Stimulated activated CD4-positive, alpha-beta T cell treated with anti-CD3 and anti-CD28 coated beads, Interleukin-4, amount 100 ng/mL, for 24 hours (primary cell): ENCODE measurements around the gene COMMD1.
"Not testable (repeated sequence)": the region's sequence is repeated elsewhere in the genome, so short reads cannot be mapped to it uniquely, and the experiment has no call there.

Experiments used
- DNase-seq: peaks from one replicate; pipeline ENCODE4 v3.0.0-alpha.2; 2020

COMMD1 gene

DNA sequence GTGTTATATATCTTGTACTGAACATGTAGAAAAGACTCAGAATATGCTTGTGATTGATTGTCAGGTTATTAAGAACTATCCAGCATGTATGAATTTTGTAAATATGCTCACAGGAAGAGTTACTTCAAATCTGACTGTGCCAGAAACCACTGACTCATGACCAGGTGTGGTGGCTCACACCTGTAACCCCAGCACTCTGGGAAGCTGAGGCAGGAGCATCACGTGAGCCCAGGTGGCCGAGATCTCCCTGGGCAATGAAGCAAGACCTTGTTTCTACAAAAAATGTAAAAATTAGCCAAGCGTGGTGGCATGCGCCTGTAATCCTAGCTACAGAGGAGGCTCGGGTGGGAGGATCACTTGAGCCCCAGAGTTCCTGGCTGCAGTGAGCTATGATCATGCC lies 126.6 kb downstream of the COMMD1 start:
- no peak for DNase-seq

DNA sequence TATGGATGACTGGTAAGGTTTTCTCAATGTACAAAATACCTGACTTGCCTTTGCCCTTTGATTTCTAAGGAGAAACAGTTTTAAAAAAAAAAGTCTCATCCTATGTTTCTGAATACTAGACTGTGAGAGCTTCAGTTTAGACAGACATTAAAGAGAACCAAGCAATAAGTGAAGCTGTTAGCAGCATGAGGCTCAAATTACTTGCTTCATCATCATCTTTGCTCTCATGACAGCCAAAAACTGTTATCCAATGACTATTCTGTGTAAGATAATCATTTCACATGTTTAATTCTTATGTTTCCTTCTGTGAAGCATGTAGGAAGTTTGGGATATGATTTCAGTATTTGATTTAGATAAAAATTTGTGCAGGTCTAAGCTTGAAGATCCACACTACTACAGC lies 129.2 kb downstream of the COMMD1 start:
- DNase-seq, result no peak

DNA sequence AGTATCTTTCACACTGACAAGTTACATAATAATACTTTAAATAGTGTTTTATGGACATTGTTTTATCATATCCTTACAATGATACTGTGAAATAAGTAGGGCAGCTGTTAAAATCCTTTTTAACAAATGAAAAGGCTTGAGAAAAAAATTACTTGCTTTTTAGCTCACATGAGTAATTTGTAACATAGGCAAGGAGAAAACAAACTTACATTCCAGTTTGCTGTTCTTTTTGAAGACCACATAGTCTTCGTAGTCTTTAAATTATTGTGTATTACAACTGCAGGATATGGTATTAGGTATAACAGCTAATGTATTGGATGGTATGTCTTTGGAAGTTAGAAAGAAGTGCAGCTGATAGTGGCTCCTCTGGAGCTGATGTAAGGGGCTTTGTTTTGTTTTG lies 130.8 kb downstream of the COMMD1 start:
- no peak for DNase-seq

DNA sequence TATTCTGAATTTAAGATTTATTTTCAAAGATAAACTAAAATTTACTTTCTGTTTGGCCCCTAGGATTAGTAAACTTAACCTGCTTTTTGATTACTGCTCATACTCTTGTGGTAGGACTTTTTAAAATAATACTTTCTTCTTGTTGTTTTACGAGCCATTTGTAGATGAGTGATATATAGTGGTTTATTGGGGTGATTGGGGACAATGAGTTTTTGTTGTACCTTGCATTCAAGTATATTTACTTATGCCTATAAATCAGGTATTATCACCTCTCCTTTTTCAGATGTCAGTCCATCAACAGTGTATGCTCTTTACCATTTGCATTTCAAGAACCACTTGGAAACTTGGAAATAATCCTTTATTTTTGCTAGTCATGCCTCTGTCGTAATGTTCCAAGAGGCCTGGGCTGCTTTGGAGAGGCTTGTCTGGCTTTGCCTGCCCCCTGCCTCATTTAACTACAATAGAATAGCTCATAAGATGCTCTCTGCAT lies 131.3 kb downstream of the COMMD1 start:
- no peak for DNase-seq

DNA sequence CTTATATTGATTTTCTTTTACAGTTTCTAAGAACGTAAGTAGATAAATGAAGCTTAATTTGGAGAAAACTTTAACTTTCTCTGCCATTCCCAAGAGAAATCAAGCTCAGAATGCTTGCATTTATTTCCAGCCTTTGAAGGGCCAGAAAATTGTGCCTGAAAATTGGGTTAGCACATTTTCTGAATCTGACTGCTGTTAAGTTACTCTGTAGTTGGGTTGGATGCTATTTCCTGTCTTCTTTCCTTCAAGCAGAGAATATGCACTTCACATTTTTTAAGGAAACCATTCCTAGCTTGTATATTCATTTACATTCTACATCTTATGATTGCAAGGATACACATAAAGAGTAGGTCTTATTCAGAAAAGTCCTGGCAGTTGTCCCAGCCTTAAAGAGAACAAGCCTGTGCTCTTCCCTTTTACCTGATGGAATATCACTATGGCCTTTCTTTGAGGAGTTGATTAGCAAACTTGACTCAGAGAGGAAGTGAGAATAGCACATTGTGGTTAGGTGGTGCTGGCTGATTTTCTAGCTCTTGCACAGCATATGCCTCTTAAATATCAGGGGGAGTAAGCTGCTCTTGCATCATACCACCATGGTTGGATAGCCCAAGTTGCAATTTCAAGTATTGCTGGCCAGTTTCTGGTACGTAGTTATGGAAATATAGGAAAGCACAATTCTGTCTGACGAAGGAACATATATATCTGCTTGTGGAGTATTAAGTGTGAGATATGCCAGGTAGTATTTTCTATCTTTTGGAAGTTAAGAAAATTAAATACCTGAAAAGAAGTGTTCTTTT lies 133.7 kb downstream of the COMMD1 start:
- peak; percentile 12 for DNase-seq

DNA sequence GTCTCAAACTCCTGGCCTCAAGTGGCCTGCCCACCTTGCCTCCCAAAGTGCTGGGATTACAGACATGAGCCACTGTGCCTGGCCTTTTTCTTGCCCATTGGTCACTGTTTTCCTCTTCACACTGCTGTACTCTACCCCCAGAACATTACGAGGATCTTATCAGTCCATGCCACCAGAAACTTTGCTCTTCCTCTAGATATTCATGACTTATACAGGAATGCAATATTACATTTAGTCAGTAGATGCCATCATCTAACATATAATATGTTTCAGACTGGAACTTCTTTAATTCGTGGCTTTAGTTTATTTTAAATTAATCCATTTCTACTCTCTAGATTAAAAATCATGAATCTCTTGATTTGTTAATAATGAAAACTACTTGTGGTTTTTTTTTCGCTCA lies 135.5 kb downstream of the COMMD1 start:
- DNase-seq, result no peak

DNA sequence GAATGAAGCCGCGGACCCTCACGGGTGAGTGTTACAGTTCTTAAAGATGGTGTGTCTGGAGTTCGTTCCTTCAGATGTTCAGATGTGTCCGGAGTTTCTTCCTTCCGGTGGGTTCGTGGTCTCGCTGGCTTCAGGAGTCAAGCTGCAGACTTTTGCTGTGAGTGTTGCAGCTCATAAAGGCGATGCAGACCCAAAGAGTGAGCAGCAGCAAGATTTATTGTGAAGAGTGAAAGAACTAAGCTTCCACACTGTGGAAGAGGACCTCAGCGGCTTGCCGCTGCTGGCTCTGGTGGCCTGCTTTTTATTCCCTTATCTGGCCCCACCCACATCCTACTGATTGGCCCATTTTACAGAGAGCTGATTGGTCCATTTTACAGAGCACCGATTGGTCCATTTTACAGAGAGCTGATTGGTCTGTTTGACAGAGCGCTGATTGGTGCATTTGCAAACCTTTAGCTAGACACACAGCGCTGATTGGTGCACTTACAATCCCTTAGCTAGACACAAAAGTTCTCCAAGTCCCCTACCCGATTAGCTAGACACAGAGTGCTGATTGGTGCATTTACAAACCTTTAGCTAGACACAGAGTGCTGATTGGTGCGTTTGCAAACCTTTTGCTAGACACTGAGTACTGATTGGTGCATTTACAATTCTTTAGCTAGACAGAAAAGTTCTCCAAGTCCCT lies 136.4 kb downstream of the COMMD1 start:
- DNase-seq, result not testable (repeated sequence)

DNA sequence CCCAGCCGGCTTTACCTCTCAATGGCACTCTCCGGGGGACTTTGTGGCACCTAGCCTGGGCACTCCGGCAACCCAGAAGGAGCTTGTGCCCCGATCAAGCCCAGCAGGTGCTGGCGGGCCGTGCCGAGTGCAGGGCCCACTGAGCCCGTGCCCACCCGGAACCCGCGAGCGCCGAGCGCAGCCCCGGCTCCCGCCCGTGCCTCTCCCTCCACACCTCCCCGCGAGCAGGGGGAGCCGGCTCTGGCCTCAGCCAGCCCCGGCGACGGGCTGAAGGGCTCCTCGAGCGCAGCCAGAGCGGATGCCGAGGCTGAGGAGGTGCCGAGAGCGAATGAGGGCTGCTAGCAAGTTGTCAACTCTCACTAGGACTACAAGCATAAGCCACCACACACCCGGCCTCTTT lies 136.9 kb downstream of the COMMD1 start:
- DNase-seq, result no peak

DNA sequence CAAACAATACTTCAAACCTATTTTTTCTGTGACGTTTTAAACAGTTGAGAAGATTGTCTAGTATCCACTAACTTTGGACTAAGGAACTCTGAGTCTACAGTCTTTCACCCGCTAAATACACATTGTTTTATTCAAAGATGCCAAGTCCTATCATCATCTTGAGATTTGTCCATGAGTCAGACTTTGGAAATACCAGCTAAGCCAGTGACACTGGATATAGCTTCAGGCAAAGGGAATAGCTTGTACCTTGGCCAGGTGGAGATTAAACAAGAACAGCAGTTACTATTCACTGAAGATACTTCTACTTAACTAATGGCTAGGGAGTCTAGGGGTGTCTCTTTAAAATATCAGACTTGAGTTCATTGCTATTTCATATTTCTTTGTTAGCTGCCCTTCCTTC lies 137.5 kb downstream of the COMMD1 start:
- DNase-seq, result no peak

DNA sequence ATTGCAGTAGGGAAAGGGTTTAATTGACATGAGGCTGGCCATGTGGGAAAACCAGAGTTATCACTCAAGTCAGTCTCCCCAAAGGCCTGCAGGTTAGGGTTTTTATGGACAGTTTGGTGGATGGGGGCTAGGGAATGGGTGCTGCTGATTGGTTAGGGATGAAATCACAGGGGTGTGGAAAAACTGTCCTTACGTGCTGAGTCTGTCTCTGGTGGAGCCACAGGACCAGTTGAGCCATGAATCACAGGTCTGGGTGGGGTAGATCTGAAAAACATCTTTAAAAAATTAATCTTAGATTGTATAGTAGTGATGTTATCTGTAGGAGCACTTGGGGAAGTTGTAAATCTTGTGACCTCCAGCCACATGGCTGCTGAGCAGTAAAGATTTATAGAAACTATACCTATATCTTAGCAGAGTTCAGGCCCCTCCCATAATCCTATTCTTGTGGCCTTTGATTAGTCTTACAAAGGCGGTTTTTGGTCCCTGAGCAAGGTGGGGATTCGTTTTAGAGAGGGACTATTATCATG lies 139.6 kb downstream of the COMMD1 start:
- no peak for DNase-seq

DNA sequence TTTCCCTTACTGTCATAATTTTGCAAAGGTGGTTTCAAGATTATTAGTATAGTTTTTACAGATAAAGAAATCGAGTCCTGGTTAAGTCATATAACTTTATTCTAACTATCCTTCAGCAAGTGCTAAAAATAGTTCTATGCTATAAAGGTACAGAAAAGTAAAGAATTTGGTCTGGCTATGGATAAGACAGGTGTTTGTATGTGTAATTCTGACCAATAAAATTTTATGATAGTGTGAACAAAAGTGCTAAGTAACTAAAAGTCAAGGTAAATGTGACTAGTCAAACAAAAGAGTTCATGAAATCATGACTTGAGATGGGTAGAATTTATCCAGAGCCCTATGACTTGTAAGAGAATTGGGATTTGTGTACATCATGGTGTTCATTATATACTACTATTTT lies 140.7 kb downstream of the COMMD1 start:
- DNase-seq, result no peak

DNA sequence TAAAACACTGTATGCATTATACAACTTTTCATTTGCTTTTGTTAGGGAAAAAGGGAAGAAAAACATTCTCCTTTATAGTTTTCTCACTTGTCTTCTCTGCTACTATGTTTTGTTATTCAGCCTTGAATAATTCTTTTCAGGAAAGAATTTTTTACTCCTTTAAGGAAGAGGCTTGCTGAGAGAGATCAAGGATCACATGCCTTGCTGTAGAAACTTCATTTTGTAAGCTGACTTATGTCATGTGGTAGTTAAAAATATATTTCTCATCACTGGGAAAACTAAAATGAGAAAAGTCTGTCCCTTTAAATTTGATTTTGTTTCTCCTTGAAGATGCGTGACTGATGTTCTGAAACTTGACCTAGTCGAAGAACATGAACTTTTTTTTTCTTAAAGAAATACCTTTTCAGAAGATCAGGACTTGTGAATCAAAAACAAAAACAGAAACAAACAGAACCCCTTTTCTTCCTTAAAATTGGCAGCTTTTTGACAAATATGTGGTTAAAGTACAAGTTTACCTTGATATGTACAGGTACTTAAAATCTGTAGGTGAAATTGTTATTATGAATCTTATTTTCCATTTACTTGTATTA lies 145.1 kb downstream of the COMMD1 start:
- DNase-seq, result no peak

DNA sequence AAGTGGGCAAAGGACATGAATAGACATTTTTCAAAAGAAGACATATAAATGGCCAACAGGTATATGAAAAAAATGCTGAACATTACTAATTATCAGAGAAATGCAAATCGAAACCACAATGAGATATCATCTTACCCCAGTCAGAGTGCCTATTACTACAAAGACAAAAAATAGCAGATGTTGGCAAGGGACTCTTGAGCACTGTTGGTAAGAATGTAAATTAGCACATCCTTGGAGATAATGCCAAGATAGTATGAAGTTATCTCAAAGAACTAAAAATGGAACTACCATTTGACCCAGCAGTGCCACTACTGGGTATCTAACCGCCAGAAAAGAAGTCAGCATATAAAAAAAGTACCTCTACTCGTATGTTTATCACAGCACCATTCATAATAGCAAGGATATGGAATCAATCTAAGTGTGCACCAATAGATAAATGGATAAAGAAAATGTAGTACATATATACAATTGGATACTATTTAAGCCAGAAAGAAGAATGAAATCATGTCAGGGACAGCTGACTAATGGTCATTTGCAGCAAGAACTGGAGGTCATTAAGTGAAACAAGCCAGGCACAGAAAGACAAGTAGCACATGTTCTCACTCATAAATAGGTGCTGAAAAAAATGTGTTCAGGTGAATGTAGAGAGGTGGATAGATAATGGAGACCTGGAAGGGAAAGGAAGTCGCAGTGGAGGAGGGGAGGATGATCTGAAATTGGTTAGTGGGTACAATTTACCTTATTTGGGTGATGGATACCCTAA lies 148.7 kb downstream of the COMMD1 start:
- DNase-seq, result no peak

DNA sequence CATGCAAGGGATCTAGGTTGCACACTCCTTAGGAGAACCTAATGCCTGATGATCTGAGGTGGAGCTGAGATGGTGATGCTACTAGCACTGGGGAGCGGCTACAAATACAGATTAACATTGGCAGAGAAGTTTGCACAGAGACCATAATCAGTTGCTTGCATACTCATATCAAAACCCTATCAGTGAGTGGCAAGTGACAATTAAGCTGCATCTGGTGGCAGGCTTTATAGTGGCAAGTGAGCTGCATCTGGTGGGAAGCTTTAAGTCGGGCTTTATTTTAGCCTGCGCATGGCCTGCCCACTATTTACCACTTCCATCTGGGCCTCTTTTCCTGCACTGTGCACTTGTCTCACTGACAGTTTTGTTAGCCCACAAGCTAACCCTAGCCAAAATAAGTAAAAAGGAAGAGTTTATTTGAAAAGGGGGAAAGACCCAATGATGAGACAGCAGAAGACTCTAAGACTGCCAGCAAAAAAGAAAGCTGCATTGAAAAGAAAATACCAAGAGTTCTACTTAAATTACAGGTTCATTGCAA lies 149.5 kb downstream of the COMMD1 start:
- no peak for DNase-seq

DNA sequence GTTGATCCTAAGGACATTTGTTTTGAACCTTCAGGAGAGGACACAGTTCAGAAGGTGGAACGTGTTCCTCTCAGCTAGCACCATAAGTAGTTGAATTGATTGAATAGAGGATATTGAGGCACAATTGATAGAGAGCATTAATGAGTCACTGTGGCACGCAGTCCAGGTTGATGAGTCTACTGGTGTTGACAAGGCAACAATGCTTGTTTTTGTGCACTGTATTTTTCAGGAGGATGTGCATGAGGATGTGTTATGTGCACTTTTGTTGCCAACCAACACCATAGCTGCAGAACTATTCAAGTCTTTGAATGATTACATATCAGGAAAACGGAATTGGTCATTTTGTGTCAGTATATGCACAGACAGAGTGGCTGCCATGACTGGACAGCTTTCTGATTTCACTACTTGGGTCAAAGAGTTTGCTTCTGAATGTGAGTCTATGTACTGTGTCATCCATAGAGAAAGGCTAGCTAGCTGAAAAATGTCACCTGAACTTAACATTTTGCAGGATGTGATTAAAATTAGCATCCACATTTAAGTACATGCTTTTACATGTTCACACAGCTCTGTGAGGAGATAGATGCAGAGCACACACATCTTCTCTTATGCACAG lies 150.4 kb downstream of the COMMD1 start:
- DNase-seq, result no peak

DNA sequence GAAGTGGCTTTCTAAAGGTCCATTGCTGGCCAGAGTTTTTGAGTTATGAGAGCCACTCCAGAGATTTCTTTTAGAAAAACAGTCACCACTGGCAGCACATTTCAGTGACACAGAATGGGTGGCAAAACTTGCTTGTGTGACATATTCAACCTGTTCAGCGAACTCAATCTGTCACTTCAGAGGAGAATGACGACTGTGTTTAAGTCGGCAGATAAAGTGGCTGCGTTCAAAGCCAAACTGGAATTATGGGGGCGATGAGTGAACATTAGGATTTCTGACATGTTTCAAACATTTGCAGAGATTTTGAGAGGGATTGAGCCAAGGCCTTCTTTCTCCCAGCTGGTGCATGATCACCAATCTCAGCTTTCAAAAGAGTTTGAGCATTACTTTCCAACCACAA lies 150.9 kb downstream of the COMMD1 start:
- no peak for DNase-seq

DNA sequence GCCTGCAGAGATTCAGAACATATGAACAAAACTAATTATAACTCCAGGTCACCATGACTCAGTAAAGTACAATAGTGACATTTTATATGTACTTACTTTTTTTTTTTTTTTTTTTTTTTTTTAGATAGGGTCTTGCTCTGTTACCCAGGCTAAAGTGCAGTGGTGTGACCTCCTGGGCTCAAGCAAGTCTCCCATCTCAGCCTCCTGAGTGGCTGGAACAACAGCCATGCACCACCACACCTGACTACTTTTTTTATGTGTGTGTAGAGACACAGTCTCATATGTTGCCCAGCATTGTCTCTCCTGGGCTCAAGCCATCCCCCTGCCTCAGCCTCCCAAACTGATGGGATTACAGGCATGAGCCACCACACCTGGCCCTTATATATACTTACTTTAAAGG lies 159.8 kb downstream of the COMMD1 start:
- no peak for DNase-seq

DNA sequence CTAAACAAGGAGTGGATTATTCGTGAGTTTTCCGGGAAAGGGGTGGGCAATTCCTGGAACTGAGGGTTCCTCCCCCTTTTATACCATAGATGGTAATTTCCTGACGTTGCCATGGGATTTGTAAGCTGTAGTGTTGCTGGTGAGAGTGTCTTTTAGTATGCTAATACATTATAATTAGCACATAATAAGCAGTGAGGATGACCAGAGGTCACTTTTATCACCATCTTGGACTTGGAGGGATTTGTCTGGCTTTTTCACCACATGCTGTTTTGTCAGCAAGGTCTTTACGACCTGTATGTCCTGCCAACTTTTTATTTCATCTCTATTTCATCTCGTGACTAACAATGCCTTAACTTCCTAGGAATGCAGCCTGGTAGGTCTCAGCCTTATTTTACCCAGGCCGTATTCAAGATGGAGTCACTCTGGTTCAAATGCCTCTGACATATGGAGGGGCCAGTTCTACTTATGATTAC lies 165.7 kb downstream of the COMMD1 start:
- DNase-seq, result no peak

DNA sequence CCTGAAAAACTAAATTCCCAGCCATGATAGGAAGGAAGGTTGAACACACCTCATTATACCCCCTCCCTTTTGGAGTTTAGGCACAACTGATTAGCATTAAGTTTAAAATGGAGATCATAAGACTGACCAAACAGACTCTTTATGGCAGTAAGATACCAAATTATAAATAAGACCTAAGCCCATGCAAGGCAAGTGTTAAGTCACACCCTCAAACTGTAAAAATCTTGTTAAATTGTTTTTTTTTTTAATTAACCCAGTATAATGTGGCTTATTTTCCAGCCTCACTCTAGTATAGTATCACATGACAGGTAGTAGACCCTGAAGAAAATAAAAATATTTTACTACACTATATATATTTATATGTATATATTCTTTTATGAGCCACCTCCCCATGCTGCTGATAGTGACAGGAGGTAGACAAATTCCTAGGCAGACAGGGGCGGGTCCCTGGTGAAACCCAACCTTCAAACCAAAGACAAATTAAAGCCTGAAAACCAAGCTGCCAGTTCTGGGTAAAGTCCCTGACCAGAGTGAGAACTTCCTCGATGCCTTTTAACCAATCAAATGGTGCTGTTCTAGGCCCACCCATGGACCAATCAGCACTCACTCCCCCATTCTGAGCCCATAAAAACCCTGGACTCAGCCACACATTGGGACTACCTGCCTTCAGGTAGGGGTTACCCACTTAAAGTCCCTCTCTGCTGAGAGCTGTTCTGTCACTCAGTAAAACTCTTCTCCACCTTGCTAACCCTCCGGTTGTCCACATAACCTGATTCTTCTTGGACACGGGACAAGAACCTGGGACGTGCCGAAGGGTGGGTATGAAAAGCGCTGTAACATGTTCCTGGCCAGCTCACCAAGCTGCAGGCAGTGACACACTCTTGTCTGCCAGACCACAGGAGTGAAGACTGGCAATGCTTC lies 166.5 kb downstream of the COMMD1 start:
- DNase-seq, result no peak

DNA sequence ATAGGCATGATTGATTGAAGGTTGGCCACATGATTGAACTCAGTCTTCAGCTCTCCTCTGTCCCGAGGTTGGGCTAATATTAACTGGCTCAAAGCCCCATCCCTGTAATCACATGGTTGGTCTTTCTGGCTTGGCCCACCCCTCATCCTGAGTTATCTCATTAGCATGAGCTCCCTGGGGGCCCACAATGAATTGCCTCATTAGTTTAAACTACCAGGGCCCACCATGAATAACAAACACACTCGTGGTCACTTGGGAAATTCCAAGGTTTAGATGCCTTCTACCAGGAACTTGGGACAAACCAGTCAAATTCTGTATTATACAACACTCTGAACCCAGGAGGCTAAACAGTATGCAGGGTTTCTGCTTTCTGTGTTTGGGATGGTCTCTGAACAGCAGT lies 168.8 kb downstream of the COMMD1 start:
- DNase-seq, result no peak
